H1 (cell line): ENCODE measurements around the gene LENG1. TPM values are rescaled to one million over a fixed set of nuclear protein-coding genes. Genes with fewer than 3 reads are reported as not detected.

Experiments used
- ATF3 ChIP-seq: IDR thresholded peaks from 2 replicates; pipeline ENCODE4 v1.6.1; 2011; ENCODE audit warnings: low read depth, mild to moderate bottlenecking, low read length; ENCODE audit not compliant: insufficient read depth
- BRCA1 ChIP-seq: IDR thresholded peaks from 2 replicates; pipeline ENCODE4 v1.6.1; 2012; ENCODE audit warnings: low read depth, low read length, improper control_type of control experiment
- CBX8 ChIP-seq: fragments of 300-800, 300-1000 bp; sonication (generic); IDR thresholded peaks from 2 replicates; pipeline ENCODE4 v1.7.1; 2016; ENCODE audit warnings: low read depth, low read length, borderline replicate concordance
- CHD1 ChIP-seq: IDR thresholded peaks from 2 replicates; pipeline ENCODE4 v1.6.1; 2012; ENCODE audit warnings: low read depth, low read length, improper control_type of control experiment
- CTBP2 ChIP-seq: IDR thresholded peaks from 2 replicates; pipeline ENCODE4 v1.7.0; 2011; ENCODE audit warnings: borderline replicate concordance, mild to moderate bottlenecking, moderate library complexity, mixed read lengths, low read length; ENCODE audit not compliant: insufficient read depth, insufficient read length
- HDAC2 ChIP-seq, 2 experiments: fragments of 300-600 bp in 1 of 2; sonication (generic) in 1 of 2; IDR thresholded peaks; 2 replicates each; pipeline ENCODE4 v1.6.1; 2011 to 2012; ENCODE audit warnings: low read depth in 2 of 2, low read length in 2 of 2, mild to moderate bottlenecking in 2 of 2, moderate library complexity in 2 of 2, borderline replicate concordance in 1 of 2, inconsistent platforms in 1 of 2
- JUN ChIP-seq: IDR thresholded peaks from 2 replicates; pipeline ENCODE4 v1.6.1; 2011; ENCODE audit warnings: low read depth, mild to moderate bottlenecking, improper control_type of control experiment, low read length
- KDM4A ChIP-seq: IDR thresholded peaks from one replicate; pipeline ENCODE4 v1.7.1; 2012; ENCODE audit warnings: low read depth, mild to moderate bottlenecking, moderate library complexity, low read length, inconsistent platforms; ENCODE audit not compliant: severe bottlenecking
- MAFK ChIP-seq: IDR thresholded peaks from 2 replicates; pipeline ENCODE4 v1.6.1; 2012; ENCODE audit warnings: low read depth, mild to moderate bottlenecking, improper control_type of control experiment, low read length
- MAX ChIP-seq: IDR thresholded peaks from 2 replicates; pipeline ENCODE4 v1.6.1; 2012; ENCODE audit warnings: inconsistent platforms
- POLR2AphosphoS5 ChIP-seq: IDR thresholded peaks from 2 replicates; pipeline ENCODE4 v1.6.1; 2011; ENCODE audit warnings: low read depth, low read length
- RBBP5 ChIP-seq: IDR thresholded peaks from 2 replicates; pipeline ENCODE4 v1.7.1; 2012; ENCODE audit warnings: low read depth, mild to moderate bottlenecking, inconsistent platforms, low read length, moderate library complexity, borderline replicate concordance
- RXRA ChIP-seq: IDR thresholded peaks from 2 replicates; pipeline ENCODE4 v1.6.1; 2011; ENCODE audit warnings: low read depth, mild to moderate bottlenecking, low read length, moderate library complexity; ENCODE audit not compliant: insufficient read depth
- SIN3A ChIP-seq, 2 experiments: IDR thresholded peaks in 1 of 2; conservative IDR thresholded peaks in 1 of 2; 2 replicates each; pipeline ENCODE4 v1.6.1; 2011 to 2012; ENCODE audit warnings: low read length in 2 of 2, improper control_type of control experiment in 1 of 2, low read depth in 1 of 2, mild to moderate bottlenecking in 1 of 2
- SIX5 ChIP-seq: IDR thresholded peaks from 2 replicates; pipeline ENCODE4 v1.6.1; 2011; ENCODE audit warnings: mild to moderate bottlenecking, low read depth, low read length
- SP1 ChIP-seq: IDR thresholded peaks from 2 replicates; pipeline ENCODE4 v1.6.1; 2011; ENCODE audit warnings: low read depth, low read length
- SP2 ChIP-seq: IDR thresholded peaks from 2 replicates; pipeline ENCODE4 v1.6.1; 2012; ENCODE audit warnings: mild to moderate bottlenecking, low read length, inconsistent platforms
- TAF7 ChIP-seq: optimal IDR thresholded peaks from 2 replicates; pipeline ENCODE3; 2011; ENCODE audit warnings: low read depth, mild to moderate bottlenecking, inconsistent platforms, low read length, moderate library complexity, borderline replicate concordance
- TBP ChIP-seq: IDR thresholded peaks from 2 replicates; pipeline ENCODE4 v1.6.1; 2011; ENCODE audit warnings: low read depth, low read length, improper control_type of control experiment
- polyA plus RNA-seq, 7 experiments: library from polyadenylated mRNA; depleted of rRNA in 3 of 7; stranded (reverse) in 5 of 7; unstranded in 2 of 7; fragments of >200 nt in 5 of 7; fragments of 200-250 nt in 2 of 7; gene quantifications; 1 replicate in 5 of 7; 2 replicates in 1 of 7; 4 replicates in 1 of 7; pipeline versions ENCODE4 v1.2.1 to v1.2.3, GENCODE V29; 2011 to 2013; ENCODE audit warnings: missing spikeins in 2 of 7, mixed read lengths in 2 of 7
- total RNA-seq: library from RNA; stranded (reverse); fragmentation: NEBNext Ultra II Directional; extraction: Animal tissue kit (Norgen Biotek cat#: 25700); gene quantifications from 2 replicates; pipeline ENCODE4 v1.2.1, GENCODE V29; 2021

LENG1 gene
- total and polyA plus RNA-seq, 2 of the 8 experiments (the other 6 are each of a cell fraction or from before 2014, with no cell fraction given), result 1.2 to 4.4 TPM

- TF ChIP-seq RXRA, result peak; percentile 70; the same call in 1 of the 2 replicates
- peak; percentile 97 for TF ChIP-seq CTBP2
- no peak for TF ChIP-seq CHD1
- no peak for TF ChIP-seq TBP
- no peak for TF ChIP-seq JUN
- no peak for TF ChIP-seq KDM4A
- no peak for TF ChIP-seq MAFK
- no peak for TF ChIP-seq RBBP5
- no peak for TF ChIP-seq SIX5
- TF ChIP-seq SP2, result no peak
- TF ChIP-seq SP1, result no peak
- no peak for TF ChIP-seq SIN3A (conservative IDR thresholded peaks at IDR 0.05 in 1 of 2, IDR thresholded peaks at IDR 0.05 in 1 of 2; ENCODE audit: low read depth in 1 of 2, low read length in 2 of 2)
- peak; percentile 27; the same call in 1 of the 2 replicates for TF ChIP-seq ATF3
- no peak for TF ChIP-seq BRCA1
- peak in 1 of 2 experiments; percentile 87; a peak in 1 of 4 replicates for TF ChIP-seq HDAC2 (IDR thresholded peaks at IDR 0.05; ENCODE audit: borderline replicate concordance in 1 of 2, low read depth in 2 of 2, low read length in 2 of 2)
- peak; percentile 76 for TF ChIP-seq POLR2AphosphoS5
- no peak for TF ChIP-seq TAF7
- no peak for TF ChIP-seq CBX8
- TF ChIP-seq MAX, result no peak
- TF ChIP-seq, all 59 proteins: peak for 14
Measured at GRCh38 chr19:54133312-54133956, 26.1 kb downstream of the LENG1 start (continued).
